Astrocyte of the spinal cord (primary cell): Measurements from ENCODE around the gene C1R.

Source experiments
- DNase-seq: peaks from one replicate; pipeline ENCODE4 v3.0.0; 2011; ENCODE audit warnings: low read depth, low spot score
- H3K4me3 ChIP-seq: 2 replicates; pipeline ENCODE4 v1.5.1; 2011; ENCODE audit warnings: low read depth, mild to moderate bottlenecking, low read length, moderate library complexity
- in situ Hi-C: cut with HindIII; loops from 2 replicates; pipeline ENCODE4 v1.10.0; 2017; ENCODE audit warnings: low sequenced_read_pairs
- TF ChIP-seq, protein P1 (sequence below): IDR thresholded peaks from 2 replicates; pipeline ENCODE4 v1.5.1; 2012; ENCODE audit warnings: low read depth, mild to moderate bottlenecking, low read length, inconsistent platforms

C1R gene

DNA sequence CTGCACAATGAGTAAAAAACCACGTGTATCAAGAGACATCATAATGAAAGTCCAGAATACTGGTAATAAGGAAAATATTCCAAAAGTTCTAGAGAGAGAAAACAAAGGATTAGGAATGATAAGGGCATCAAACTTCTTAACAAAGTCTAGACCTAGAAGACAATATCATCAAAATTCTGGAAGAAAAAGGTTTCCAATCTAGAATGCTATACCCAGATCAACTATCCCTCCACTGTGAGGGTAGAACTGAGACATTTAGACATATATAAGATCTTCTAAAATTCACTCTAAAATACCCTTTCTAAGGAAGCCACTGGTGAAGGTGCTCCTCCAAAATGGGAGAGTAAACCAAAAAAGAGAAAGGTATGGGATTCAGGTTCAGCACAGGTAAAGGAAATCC, 13.8 kb upstream of the C1R start:
- H3K4me3 ChIP-seq: no peak overlapping the region
- TF ChIP-seq, protein P1, sequence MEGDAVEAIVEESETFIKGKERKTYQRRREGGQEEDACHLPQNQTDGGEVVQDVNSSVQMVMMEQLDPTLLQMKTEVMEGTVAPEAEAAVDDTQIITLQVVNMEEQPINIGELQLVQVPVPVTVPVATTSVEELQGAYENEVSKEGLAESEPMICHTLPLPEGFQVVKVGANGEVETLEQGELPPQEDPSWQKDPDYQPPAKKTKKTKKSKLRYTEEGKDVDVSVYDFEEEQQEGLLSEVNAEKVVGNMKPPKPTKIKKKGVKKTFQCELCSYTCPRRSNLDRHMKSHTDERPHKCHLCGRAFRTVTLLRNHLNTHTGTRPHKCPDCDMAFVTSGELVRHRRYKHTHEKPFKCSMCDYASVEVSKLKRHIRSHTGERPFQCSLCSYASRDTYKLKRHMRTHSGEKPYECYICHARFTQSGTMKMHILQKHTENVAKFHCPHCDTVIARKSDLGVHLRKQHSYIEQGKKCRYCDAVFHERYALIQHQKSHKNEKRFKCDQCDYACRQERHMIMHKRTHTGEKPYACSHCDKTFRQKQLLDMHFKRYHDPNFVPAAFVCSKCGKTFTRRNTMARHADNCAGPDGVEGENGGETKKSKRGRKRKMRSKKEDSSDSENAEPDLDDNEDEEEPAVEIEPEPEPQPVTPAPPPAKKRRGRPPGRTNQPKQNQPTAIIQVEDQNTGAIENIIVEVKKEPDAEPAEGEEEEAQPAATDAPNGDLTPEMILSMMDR: no peak
- DNase-seq: no peak
- in situ Hi-C loops: no loop called here

DNA sequence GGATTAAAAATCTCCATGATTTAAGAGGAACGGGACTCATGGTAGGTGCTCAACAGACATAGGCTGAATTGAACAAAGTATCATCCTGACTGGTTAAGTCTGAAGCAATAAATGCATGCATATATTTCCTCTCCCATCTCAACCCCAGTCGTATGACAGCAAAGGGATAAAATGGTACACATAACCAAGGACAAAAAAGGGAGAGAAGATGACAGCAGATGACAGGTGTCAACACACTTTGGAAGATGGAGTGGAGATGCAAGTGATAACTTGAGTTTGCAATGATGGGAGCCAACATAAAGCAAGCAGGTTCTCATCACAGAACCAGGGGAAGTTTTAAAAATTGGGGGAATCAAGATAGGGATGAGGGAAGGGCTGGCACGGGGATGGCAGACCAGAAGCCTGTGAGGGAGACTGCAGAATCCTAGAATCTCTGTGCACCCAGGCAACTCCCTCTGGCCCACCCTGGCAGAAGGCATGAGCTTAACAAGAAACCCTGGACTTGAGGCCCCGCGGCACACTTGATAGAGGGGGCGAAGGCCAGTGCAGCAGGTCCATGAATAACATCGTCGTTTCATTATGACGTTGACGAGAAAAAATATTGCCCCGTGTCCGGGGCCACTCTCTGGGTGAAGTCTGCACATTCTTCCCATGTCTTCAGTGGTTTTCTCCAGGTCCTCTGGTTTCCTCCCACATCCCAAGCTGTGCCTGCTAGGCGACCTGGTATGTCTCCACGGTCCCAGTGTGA, 11.8 kb upstream of the C1R start:
- TF ChIP-seq, protein P1: no peak
- no peak for DNase-seq
- in situ Hi-C loops: no loop called here
- no peak overlapping the region for H3K4me3 ChIP-seq

DNA sequence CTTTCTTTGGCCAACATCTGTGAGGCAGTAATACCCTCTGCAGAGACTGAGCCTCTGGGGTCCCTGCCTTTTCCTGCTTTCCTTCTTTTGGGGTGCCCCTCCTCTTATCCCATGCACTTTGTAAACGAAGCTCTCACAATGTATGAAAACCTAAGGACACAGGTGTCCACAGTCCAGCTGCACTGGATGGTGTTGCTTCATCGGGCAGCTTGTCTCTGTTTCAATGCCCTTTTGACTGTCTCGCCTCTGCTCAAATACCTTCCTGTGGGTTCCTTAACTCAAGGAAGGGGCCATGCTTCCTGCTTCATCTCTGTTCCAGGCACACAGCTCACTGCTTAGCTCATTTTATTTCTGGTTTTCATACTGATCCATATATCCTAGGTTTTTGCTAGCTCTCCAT, 10.3 kb upstream of the C1R start:
- TF ChIP-seq, protein P1: no peak
- in situ Hi-C loops: no loop called here
- DNase-seq: no peak
- H3K4me3 ChIP-seq: no peak overlapping the region

DNA sequence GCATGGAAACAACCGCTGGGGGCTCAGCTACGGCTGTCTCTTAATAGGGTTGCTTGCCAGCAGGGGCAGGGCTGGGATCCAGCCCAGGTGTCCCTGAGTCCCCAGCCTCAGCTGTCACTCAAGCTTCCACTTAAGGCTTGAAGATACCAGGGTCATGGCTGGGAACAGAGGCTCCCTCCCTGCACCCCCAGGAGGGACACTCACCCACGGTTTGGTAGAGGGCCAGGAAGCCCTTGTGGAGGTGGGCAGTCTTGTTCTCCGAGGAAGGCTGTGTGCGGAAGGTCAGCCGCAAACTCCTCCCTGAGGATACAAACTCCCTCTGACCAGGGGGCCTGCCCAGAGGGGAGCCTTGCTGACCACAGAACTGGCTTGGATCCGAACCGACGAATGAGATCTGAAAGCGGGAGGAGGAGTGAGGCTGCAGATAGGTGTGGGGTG, 9.5 kb upstream of the C1R start:
- TF ChIP-seq, protein P1: no peak
- no peak overlapping the region for H3K4me3 ChIP-seq
- in situ Hi-C loops: no loop called here
- no peak for DNase-seq

DNA sequence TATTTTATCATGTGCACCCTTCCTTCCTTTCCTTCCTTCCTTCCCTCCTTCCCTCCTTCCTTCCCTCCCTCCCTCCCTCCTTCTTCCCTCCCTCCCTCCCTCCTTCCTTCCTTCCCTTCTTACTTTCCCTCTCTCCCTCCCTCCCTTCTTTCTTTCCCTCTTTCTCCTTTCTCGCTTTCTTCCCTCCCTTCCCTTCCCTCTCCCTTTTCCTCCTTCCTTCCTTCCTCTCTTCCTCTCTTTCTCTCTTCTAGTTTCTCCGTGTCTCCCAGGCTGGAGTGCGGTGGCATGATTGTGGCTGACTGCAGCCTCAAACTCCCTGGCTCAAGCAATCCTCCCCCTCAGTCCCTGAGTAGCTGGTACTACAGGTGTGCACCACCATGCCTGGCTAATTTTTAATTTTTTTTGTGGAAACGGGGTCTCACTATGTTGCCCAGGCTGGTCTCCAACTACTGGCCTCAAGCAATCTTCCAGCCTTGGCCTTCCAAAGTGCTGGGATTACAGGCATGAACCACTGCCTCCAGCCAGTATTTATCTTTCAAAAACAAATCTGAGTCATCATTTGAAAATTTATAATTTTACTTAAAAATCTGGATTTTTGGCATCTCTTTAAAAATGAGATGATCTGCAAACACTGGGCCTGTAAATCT, 8.9 kb upstream of the C1R start:
- no peak overlapping the region for H3K4me3 ChIP-seq
- no peak for DNase-seq
- in situ Hi-C loops: no loop called here
- TF ChIP-seq, protein P1: no peak

DNA sequence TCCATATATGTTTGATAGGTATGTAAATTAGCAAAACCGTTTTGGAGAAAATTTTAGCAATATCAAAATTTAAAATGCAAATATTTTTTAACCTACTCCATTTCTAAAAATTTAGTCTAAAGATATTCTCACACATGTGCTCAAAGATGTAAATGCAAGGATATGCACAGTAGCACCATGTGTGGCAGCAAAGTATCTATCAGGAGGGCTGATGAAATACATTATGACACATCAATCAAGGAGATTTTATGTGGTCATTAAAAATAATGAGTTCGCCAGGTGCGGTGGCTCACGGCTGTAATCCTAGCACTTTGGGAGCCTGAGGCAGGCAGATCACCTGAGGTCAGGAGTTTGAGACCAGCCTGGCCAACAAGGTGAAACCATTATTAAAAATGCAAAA, 8.0 kb upstream of the C1R start:
- TF ChIP-seq, protein P1: no peak
- in situ Hi-C loops: no loop called here
- no peak overlapping the region for H3K4me3 ChIP-seq
- no peak for DNase-seq
